ENCODE data around the gene RASA1.
"Not testable (repeated sequence)": the region's sequence is repeated elsewhere in the genome, so short reads cannot be mapped to it uniquely, and the experiment has no call there.

Gene RASA1

DNA sequence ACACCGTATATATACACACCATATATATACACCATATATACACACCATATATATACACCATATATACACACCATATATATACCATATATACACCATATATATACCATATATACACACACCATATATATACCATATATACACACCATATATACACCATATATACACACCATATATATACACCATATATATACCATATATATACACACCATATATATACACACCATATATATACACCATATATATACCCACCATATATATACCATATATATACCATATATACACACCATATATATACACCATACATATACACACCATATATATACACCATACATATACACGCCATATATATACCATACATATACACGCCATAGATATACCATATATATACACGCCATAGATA is 19.6 kb downstream of the RASA1 start:
- DNase-seq, result not testable (repeated sequence)

DNA sequence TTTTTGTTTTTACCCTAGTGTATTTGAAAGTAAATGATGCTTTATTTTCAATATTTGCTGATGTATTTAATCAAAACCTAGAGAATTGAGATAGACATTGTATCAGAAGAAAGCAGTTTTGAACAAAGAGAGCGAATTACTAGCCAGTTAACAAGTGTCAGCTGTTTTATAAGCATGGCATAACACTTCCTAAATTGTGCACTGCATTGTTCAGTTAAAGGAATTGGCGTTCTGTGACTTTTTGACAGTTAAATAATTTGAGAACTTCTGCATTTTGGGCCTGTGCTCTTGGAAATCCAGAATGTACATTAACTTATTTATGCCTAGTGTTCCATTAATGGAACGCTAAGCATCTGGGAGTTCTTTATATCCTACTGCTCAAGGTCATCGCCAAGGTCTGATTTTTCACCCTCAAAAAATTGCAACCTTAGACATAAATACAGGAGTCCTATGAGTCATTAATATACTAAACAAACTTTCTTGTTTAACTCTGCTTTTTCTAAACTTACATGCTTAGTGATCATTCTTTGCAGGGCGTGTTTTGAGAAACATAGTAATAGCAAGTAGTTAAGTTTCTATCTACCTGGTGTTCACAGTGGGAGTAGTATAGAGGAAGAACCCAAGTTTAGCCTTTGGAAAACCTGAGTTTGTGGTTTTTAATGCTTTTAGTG is 31.1 kb downstream of the RASA1 start:
- DNase-seq, result no peak

DNA sequence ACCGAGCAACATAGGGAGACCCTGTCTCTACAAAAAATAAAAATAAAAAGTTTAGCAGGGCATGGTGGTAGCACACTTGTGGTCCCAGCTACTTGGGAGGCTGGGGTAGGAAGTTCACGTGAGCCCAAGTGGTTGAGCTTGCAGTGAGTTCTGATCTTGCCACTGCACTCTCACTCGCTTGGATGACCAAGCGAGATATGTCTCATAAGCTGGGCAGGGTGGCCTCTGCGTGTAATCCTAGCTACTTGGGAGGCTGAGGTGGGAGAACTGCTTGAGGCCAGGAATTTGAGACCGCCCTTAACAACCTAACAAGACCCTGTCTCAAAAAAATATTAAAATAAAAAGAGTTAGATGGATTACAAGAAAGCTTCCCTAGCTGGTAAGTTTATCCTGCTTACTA is 32.5 kb downstream of the RASA1 start:
- no peak for DNase-seq

DNA sequence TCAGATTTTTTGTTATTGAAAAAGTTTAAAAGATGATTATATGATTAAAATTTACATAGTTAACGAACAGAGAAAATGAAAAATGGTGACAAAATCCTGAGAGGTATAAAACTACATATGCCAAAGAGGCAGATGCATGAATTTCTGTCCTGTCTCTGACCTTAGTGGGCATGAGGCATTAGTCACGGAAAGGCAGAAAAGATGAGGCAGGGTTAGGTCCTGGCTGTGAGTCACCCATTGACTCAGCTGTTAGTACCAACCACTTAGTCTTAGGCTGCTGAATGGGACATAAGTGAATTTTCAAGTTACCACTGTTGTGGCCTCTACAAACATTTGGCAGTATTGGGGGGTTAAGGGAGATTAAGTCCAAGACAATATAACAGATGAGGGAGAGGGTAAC is 33.1 kb downstream of the RASA1 start:
- peak; percentile 85 for DNase-seq

DNA sequence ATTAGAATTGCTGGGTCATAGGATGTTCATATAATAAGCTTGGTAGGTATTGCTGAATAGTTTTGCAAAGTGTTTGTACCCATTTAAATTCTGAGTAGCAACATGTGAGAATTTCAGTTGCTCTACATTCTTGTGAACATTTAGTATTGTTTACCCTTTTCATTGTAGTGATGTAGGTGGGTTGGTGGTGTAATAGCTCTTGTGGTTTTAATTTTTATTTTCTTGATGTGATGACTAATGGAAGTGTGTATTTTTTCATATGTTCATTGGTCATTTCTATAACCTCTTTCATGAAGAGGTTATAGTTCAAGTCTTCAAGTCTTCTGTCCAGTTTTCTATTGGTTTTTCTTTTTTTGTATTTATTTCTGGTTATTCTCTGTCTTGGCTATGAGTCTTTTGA is 34.4 kb downstream of the RASA1 start:
- DNase-seq, result no peak

DNA sequence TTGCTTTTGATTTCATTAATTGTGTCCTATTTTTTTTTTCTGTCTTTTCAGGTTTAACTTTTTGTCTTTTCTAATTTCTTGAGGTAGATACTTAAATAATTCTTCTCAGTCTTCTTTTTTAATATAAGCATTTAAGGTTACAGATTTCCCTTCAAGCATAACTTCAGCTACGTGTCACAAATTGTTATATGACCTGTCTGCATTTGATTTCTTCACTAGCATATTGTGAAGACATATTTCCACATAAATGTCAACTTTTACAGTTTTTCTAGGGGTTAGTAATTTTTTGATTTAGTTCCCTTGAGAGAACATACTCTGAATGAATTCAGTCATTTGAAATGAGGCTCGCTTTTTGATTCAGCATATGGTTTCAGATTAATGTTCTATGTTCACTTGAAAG is 35.6 kb downstream of the RASA1 start:
- no peak for DNase-seq

DNA sequence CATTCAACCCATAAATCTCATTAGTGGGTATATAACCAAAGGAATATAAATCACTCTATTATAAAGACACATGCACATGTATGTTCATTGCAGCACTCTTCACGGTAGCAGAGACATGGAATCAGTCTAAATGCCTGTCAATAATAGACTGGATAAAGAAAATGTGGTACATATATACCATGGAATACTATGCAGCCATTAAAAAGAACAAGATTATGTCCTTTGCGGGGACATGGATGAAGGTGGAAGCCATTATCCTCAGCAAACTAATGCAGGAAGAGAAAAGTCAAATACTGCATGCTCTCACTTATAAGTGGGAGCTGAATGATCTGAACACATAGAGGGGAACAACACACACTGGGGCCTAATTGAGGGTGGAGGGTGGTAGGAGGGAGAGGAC is 38.4 kb downstream of the RASA1 start:
- not testable (repeated sequence) for DNase-seq

DNA sequence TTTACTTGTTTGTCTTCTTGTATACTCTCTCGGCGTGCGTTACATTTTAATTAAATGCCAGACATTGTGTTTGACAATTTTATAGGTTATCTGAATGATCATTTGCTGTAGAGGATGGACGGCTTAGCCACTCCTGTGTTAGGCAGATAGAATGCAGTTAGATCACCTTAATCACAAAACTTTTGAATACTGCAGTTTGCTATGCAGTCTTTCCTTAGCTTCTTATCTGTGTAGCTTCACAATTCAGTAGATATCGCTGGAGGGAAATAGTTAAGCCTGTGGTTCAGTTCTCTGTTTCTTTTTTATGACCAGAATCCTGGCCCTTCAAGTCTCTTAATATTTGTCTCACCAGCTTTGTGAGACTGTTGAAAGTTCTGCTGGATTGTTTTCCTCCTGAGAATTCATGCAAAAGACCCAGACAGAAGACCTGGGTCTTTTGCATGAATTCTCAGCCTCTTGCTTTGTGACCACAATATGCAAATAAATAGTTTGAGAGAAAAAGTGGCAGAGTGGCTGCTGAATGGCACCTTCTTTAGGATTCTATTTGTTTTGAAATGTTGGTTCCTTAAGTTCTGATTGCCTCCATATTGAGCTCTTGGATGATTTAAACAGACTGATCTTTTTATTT is 40.2 kb downstream of the RASA1 start:
- no peak for DNase-seq

DNA sequence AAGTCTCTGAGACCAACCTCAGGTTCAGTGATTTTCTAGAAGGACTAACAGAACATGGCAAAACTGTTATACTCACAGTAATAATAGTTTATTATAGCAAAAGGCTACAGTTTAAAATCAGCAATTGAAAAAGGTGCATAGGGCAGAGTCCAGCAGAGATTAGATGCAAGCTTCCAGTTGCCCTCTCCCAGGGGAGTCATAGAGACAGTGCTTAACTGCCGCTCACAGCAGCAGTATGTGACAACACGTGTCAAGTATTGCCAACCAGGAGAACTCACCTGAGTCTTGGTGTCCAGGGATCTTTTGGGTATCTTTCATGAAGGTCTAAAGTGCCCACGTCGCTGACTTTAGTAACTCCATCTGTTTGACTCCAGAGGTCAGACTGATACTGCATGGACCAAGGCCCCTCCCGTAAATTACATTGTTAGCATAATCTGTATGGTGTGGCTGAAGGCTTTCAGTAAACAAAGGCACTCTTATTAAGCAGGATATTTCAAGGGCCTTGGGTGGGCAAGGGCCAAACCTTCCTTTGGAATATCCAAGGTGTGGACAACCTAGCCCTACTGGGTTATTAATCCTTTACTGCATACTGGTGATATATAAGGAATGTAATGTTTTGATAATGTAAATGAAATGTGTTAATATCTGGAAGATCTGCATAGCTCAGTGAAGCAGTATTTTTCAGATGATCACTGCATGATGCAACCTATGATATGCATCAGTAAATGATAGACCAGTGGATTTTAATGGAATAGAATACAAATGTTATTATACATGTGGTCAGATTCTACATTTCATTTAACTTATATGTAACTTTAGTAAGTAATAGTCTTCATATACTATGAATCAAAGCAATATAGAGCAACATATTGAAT is 44.0 kb downstream of the RASA1 start:
- DNase-seq, result peak; percentile 55

DNA sequence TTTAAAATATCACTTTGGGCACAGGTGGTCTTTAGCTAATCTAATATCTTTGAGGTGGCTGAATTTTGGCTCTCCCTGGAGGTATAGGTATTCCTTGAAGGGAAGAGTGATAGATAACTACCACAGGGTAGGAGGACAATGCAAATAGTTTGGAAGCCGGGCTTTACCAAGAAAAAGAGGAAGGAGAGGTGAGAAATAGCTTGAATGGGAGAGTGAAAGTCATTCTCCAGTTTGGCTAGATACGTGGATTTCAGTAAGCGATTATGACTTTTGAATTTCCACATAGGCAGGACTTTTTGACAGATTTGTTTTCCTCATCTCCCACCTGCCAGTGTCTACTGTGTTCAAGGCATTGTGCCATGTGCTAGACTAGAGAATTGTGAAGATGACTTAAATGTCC is 45.5 kb downstream of the RASA1 start:
- DNase-seq, result no peak

DNA sequence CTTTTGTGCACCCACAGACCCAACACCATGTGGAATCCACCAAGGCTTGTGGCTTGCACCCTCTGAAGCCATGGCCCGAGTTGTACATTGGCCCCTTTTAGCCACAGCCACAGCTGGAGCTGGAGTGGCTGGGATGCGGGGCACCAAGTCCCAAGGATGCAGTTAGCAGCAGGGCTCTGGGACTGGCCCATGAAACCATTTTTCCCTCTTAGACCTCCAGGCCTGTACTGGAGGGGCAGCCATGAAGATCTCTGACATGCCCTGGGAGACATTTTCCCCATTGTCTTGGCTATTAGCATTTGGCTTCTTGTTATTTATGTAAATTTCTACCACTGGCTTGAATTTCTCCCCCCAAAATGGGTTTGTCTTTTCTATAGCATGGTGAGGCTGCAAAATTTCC is 51.8 kb downstream of the RASA1 start:
- DNase-seq, result no peak

DNA sequence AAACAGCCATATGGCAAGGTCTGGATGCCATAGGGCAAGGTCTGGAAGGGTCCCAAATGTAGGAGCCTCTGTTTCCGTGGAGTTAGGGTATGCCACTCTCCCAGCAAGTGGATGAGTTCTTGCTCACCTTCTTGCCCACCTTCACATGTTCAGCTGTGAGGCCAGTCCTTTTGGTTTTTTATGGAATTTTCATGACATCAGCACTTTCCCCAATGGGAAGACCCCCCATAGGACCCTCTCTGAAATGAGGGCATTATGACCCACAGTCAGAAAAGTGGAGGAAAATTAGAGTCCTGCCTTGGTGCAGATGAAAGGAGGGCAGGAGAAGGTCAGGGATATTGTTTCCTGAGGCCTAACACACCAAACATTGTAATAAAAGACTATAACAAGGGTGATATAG is 53.9 kb downstream of the RASA1 start:
- DNase-seq, result no peak

DNA sequence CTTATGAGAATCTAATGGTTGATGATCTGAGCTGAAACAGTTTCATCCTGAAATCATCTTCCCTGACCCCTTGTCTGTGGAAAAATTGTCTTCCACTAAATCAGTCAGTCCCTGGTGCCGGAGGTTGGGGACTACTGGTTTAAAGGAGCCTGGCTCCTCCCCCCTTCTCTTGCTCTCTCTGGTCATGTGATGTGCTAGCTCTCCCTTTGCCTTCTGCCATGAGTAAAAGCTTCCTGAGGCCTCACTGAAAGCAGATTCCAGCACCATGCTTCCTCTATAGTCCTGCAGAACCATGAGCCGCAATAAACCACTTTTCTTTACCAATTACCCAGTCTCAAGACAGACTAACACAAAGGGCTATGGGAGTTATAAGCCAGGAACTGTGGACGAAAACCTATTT is 54.7 kb downstream of the RASA1 start:
- no peak for DNase-seq

DNA sequence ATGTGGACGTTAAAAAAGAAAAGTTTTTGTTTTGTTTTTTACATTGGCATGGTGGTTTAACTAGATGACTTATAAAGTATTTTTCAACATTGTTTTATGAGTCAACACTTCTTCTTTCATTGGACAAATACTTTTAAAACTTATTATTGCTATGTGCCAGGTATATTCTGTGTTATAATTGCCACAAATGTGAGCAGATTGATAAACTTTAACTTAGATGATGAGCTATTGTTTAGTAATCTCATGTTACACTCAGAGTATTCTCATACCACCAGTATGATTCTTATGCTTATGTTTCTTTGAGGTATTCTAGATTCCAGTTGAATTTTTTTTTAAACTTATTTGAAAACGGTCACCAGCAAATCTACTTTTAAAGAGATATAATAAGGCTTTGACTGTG is 60.3 kb downstream of the RASA1 start:
- DNase-seq, result no peak

DNA sequence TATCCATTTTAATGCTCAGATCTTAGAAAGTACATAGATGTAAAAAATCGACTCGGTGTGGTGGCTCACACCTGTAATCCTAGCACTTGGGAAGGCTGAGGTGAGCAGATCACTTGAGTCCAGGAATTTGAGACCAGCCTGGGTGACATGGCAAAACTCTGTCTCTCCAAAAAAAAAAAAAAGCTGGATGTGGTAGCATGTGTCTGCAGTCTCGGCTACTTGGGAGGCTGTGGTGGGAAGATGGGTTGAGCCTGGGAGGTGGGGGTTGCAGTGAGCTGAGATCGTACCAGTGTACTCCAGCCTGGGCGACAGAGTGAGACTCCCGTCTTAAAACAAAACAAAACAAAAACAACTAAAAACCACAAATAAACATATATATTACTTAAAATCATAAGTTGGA is 61.4 kb downstream of the RASA1 start:
- no peak for DNase-seq

DNA sequence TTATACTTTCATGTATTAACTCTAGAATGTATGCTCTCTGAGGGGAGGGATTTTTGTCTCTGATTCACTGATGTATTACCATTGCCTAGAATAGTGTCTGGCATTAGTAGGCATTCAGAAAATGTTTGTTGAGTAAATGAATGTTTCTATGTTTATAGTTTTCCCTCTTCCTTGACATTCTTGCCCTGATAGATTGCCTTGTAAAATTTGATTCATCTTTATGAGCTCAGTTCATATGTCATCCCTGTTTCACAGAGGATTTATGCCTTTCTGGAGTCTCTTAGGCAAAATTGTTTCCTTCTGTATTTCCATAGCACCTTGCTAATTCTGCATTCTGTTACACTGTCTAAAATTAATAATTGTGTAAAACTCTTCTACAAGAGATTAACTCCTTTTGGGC is 72.3 kb downstream of the RASA1 start:
- no peak for DNase-seq

DNA sequence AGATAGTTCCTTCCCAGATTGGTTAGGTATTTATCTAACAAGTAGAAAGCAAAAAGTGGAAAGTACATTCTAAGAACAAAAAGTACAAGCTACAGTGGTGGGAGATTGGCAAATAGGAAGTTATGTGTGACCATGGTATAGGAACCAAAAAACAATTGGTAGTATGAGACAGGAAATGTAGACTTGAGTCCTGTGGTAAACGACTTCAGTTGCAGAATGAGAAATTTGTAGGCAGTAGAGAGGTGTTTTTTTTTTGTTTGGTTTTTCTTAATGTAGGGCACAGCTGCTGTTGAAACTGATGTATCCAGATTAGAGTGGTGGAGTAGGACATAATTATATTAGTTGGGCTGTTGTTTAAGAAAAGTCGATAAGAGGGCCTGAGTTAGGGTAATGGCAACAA is 73.0 kb downstream of the RASA1 start:
- DNase-seq, result no peak

DNA sequence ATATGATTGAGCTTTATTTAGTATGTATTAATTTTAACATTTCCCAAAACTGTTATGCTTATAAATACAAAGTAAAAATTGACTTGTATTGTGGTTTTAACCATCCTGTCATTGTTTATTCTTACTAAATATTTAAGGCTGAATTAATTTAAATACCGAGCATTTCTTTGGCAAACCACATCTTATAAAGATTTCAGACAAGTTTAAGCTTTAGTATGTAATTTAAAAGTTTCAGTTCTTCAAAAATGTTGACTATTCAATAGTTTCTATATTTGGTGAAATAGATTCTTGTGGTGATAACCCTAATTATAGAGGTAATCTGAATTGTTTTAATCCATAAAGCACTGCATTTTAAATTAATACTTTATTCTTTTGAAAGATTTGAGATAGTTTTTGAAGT is 79.6 kb downstream of the RASA1 start:
- peak; percentile 46 for DNase-seq

DNA sequence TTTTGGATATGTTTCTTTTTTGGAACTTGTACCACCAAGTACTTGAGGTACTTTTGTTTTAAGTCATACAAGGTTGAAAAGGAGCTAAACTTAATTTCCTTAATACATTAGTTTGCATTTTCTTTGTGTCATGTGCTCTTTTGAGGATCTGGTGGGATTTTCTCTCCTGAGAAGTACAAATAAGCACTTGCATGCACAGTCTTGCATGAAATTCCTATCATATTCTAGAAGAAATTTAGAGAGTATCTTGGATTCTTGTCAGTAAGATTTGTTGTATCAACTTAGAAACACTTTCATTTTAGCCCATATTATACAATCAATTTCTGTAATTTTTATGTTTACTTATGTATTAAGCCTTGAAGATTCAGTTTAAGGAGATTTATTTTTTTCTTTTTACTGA is 80.2 kb downstream of the RASA1 start:
- no peak for DNase-seq

DNA sequence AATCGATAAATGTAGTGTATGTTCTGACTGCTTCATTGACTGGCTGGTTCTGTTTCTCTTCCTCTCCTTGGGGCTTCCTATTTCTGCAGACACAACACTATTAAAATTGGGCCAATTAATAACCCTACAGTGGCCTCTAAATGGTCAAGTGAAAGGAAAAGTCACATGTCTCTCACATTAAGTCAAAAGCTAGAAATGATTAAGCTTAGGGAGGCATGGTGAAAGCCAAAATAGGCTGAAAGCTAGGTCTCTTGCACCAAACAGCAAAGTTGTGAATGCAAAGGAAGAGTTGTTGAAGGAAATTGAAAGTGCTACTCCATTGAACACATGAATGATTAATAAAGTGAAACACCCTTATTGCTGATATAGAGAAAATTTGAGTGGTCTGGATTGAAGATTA is 86.8 kb downstream of the RASA1 start:
- no peak for DNase-seq

DNA sequence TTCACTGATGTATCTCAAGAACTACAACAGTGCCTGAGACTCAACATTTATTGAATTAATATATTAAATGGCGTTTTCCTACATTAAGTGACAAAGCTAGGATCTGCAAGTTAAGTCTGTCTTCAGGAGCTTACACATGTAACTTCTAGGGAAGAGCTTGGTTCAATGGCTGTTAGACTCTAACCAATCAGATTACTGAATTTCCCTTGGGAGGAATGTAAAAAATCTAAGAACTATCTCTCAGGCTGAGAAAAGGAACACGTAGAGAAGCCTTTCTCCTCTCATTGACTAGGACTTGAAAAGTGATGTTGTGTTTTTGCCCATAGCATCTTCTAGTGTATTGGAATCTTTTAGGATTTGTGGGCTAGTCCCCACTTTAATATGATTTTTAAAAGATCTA is 91.4 kb downstream of the RASA1 start:
- DNase-seq, result no peak

DNA sequence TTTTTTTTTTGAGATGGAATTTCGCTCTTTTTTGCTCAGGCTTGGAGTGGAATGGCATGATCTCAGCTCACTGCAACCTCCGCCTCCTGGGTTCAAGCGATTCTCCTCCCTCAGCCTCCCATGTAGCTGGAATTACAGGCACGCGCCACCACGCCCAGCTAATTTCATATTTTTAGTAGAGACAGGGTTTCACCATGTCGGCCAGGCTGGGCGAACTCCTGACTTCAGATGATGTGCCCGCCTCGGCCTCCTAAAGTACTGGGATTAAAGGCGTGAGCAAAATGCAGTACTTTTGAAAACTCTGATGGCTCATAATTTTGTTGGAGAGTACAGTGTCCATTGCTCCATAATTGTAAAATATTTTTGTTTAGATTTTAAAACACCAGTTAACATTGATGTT is 92.4 kb downstream of the RASA1 start:
- DNase-seq, result no peak

DNA sequence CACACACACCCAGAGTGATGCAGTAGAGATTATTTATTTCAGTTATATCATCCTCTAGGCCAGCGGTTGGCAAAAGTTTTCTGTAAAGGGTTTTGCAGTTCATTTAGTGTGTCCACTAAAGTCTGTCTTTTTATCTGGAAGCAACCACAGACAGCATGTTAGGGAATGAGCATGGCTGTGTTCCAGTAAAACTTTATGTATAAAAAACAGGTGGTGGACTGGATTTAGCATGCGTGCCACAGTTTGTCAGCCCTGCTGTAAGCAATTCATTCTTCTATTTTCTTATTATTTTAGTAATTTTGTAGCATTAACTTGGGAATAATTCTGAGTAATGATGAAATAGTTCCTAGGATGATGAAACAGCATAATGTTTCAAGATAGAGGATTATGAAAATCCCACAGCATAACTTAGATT is 93.4 kb downstream of the RASA1 start:
- peak; percentile 88 for DNase-seq

DNA sequence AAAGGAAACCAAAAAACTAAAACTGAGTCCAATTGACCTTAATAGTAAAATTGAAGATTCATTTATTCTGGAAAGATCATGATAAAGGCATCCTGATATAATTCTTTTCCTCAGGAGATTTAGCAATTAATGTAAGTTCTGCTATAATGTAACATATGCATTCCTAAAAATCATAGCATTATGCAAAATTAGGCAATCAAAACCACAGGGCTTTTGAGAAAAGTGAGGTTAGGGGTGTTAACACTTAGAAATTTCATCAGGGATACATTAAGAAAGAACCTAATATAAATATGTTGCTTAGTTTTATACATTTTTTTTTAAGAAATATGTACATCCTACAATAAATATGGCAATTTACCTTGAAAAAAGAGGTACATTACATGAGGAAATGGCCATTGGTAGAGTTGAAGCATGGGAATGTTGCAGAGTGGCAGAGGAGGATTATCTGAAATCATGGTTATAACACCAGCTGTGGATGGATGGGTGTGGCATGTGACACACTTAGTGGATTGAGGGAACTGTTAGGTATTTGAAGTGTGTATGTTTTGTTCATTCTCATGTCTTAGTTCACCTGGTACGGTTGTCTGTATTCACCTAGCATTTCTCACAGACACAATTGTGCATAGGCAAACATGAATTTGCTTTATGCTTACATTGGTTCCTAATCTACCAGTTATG is 94.0 kb downstream of the RASA1 start:
- DNase-seq, result peak; percentile 57

All from fibroblast of upper back skin (primary cell).